GM08714 (cell line): Measurements from ENCODE around the gene ANKUB1.
A peak's percentile ranks its signal among the peaks of the same experiment; 100 is the strongest.

Source experiments
- H3K4me3 ChIP-seq: fragments of 200-500 bp; sonication (Bioruptor generic); 2 replicates; pipeline ENCODE4 v1.5.1; 2014; ENCODE audit warnings: mild to moderate bottlenecking, low read length, inconsistent platforms
- ZNF274 ChIP-seq: IDR thresholded peaks from 2 replicates; pipeline ENCODE4 v1.6.1; 2012; ENCODE audit warnings: mild to moderate bottlenecking, low read depth, low read length

ANKUB1 gene

GRCh38 chr3:149815728-149816127 is 23.4 kb upstream of the ANKUB1 start:
- H3K4me3 ChIP-seq, result no peak overlapping the region
- TF ChIP-seq ZNF274, result no peak

GRCh38 chr3:149815321-149815720 is 23.0 kb upstream of the ANKUB1 start:
- no peak overlapping the region; the same call in 1 of the 2 replicates for H3K4me3 ChIP-seq
- TF ChIP-seq ZNF274, result no peak

DNA sequence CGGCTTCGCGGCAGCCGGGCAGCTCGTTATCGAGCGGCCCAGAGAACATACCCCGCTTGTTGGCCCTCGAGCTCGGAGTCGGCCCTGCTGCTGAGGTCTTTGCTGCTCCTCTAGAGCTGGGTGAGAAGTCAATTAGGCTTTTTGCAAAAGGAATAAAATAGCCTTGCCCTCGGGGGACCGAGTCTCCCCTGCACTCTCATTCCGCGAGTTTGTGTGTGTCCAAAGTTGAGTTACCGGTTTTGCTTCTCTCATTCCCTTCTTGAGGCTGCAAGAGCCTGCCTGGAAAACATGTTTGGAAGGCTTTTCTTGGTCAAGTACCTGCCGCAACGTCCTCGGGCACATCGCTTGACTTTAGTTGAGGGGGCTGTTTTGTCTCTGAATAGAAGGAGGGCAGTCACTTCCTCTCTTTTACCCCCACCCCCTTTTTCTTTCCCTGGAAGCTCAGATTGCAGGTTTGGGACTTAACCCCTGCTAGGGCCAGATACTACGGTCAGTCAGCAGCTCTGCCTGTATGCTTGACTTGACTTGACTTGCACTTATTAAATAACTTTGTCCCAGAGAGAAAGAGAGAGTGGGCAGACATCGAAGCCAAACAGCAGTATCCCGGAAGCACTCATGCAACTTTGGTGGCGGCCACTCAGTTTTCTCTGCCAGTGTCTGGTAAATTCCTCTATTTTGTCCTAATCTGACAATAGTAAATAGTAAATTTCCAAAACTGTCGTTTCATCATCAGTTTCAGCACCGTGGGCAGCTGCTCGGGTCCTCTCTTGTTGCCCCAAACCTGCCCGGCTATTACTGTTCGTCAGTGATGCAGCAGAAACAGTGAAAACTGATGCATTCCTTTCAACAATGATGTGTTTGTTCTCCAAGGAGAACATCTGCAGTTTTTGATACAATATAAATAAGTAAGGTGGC is 21.3 kb upstream of the ANKUB1 start:
- no peak for TF ChIP-seq ZNF274
- peak overlapping the region; percentile 92 for H3K4me3 ChIP-seq

GRCh38 chr3:149812606-149813366 is 20.4 kb upstream of the ANKUB1 start, which contains the start of gene RNF13:
Gene RNF13 (plus strand): TSS chr3:149813215. CDS start chr3:149846027, 32,812 bp downstream.
- peak within 1 kb of the TSS; percentile 92 for H3K4me3 ChIP-seq
- TF ChIP-seq ZNF274, result no peak

DNA sequence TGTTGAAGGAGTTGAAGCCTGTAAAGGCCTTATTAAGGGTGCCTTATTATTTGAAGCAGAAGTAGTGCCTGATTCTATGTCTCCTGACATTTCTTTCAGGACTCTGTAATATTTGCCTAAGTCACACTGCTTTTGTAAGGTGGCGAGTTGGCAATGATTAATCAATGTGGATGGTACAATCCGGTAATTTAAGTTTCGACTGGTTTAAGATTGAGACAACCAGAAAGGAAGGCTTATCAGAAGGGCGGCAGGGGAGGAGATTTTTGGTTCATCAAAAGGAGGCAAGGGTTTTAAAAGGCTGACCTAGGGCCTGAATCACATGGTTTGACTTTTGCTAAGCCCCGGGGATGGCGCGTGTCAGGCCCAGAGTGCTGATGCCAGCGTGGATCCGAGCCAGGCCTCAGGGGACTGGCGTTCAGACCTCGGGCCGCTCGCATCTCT is 19.8 kb upstream of the ANKUB1 start:
- peak overlapping the region; percentile 92; the same call in 1 of the 2 replicates for H3K4me3 ChIP-seq
- no peak for TF ChIP-seq ZNF274

- no peak for TF ChIP-seq ZNF274
These were observed 18.5 kb upstream of the ANKUB1 start for GRCh38 chr3:149810846-149811245.

GRCh38 chr3:149809699-149810098 is 17.3 kb upstream of the ANKUB1 start:
- no peak for TF ChIP-seq ZNF274
- H3K4me3 ChIP-seq, result no peak overlapping the region

More at GRCh38 chr3:149810846-149811245, 18.5 kb upstream of the ANKUB1 start:
- H3K4me3 ChIP-seq, result no peak overlapping the region

DNA sequence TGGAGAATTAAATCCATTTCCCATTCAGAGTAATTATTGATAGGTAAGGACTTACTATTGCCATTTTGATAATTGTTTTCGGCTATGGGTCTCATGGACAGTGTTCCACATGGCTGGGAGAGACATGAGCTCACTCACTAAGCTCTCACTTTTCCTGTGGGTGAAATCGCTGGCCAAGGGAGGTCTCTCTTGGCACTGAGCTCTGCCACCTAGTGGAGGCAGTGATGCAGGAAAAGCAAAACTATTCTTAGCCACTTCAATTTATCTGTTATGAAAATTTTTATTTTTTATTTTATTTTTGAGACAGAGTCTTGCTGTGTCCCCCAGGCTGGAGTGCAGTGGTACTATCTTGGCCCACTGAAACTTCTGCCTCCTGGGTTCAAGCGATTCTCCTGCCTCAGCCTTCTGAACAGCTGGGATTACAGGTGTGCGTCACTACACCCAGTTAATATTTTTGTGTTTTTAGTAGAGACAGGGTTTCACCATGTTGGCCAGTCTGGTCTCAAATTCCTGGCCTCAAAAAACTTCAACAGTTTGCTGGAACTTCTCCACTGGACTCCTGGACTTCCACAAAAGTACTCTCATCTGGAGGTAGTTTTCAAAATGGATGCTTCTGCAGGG is 16.0 kb upstream of the ANKUB1 start:
- no peak for TF ChIP-seq ZNF274
- no peak overlapping the region for H3K4me3 ChIP-seq

DNA sequence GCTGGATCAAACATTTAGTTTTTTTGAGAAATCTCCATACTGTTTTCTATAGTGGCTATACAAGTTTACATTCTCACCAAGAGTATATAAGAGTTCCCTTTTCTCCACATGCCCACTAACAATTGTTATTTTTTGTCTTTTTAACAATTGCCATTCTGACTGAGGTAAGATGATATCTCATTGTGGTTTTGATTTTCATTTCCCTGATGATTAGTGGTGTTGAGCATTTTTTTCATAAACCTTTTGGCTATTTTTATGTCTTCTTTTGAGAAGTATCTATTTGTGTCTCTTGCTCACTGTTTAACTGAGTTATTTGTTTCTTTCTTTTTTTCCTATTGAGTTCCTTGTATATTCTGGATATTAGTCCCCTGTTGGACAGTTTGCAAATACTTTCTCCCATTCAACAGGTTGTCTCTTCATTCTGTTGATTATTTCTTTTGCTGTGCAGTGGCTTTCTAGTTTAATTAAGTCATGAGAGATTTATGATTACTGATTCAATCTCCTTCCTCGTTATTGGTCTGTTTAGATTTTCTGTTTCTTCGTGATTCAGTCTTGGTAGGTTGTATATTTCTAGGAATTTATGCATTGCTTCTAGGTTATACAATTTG is 13.9 kb upstream of the ANKUB1 start:
- TF ChIP-seq ZNF274, result no peak
- H3K4me3 ChIP-seq, result no peak overlapping the region

GRCh38 chr3:149801639-149802038 is 9.3 kb upstream of the ANKUB1 start:
- no peak overlapping the region for H3K4me3 ChIP-seq
- TF ChIP-seq ZNF274, result no peak

DNA sequence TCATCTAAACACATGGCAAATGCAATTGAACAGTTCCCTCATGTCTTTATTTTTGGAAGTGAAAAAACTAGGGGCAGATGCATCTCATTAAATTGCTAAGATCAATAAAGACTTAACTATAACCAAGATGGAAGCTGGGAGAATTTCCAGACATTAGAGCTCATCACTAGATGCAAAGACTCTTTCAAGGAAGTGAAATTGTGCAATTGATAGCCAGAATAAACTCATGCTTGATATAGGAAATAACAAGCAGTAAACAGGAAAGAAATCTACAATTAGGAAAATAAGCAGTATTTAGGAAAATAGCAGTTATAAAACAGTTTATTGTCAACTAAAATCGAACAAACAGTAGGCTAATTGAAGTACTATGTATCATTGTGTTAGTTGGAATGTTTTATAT is 8.8 kb upstream of the ANKUB1 start:
- H3K4me3 ChIP-seq, result no peak overlapping the region
- TF ChIP-seq ZNF274, result no peak

GRCh38 chr3:149800693-149801092 is 8.3 kb upstream of the ANKUB1 start:
- no peak overlapping the region for H3K4me3 ChIP-seq
- no peak for TF ChIP-seq ZNF274

DNA sequence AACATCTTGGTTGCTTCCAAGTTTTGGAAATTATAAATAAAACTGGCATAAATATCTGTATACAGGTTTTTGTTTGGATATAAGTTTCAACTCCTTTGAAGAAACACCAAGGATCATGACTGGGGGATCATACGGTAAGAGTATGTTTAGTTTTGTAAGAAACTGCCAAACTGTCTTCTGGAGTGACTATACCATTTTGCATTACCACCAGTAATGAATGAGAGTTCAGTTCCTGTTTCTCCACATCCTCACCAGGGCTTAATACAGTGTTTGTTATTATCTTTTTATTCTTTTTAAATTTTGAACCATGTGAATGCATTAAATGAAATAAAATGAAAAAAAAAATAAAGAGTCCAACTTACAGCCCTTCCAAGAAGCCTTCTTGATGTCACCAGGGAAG is 3.7 kb upstream of the ANKUB1 start:
- TF ChIP-seq ZNF274, result no peak
- H3K4me3 ChIP-seq, result no peak overlapping the region

DNA sequence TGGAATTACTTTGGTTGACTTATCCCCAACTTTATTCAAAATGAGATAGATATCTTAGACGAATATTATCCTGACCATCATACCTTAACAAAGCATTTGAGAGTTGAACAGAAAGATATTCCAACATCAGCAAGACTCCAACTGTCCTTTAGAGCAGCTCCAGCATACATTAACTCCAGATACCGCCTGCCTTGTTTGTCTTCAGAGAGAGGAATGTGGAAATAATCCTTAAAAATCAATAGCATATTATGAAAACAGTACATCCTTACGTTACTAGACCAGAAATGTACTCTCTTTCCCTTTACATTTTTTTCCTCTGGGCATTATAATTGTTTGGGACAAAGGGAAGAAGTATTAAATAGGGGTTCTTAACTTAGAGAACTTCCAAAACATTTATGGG is 1.7 kb downstream of the ANKUB1 start:
- TF ChIP-seq ZNF274, result no peak

More for the DNA sequence above, 1.7 kb downstream of the ANKUB1 start:
- H3K4me3 ChIP-seq, result no peak overlapping the region
